Endothelial cell of umbilical vein (primary cell): ENCODE results near the gene CPLX1. TPM values are rescaled to one million over a fixed set of nuclear protein-coding genes. Genes with fewer than 3 reads are reported as not detected.

Experiments used
- BruUV-seq: library from RNA; stranded (reverse); fragments of 400-500 nt; replicated peaks from 2 replicates; lab custom pipeline; 2021; lab: Mats Ljungman, UMichigan
- CTCF ChIA-PET: fragments of 300-600, 350-600 bp; sonication (Branson Sonifier 250); formaldehyde crosslinking; loops from one replicate; lab custom pipeline; 2021; ENCODE audit warnings: antibody characterized with exemption, inconsistent platforms; lab: Charles Lee
- POLR2A ChIA-PET: fragments of 300-600, 350-600 bp; sonication (Branson Sonifier 250); formaldehyde crosslinking; loops from one replicate; lab custom pipeline; 2021; ENCODE audit warnings: antibody characterized with exemption, inconsistent platforms; lab: Charles Lee
- DNase-seq: peaks from one replicate; pipeline ENCODE4 v3.0.0-alpha.2; 2011; ENCODE audit warnings: low read depth, low spot score
- FAIRE-seq: peaks from 2 replicates; lab custom pipeline; 2011; peaks lifted over from hg19 to GRCh38; lab: Jason Lieb, UNC
- H2AFZ ChIP-seq: 2 replicates; pipeline ENCODE4 v1.6.0; 2012; ENCODE audit warnings: low read depth, low read length, control low read depth, inconsistent platforms
- H3K27ac ChIP-seq: 2 replicates; pipeline ENCODE4 v1.5.1; 2011; ENCODE audit warnings: low read depth, mild to moderate bottlenecking, control low read depth, low read length, moderate library complexity; ENCODE audit not compliant: insufficient read depth
- H3K27me3 ChIP-seq, 2 experiments: 2 replicates each; pipeline versions ENCODE4 v1.6.0 to v1.6.1; 2011; ENCODE audit warnings: low read length in 2 of 2, mixed read lengths in 1 of 2; ENCODE audit not compliant: control insufficient read depth in 2 of 2, insufficient read depth in 2 of 2
- H3K36me3 ChIP-seq, 2 experiments: 2 replicates in 1 of 2; 3 replicates in 1 of 2; pipeline ENCODE4 v1.5.1; 2011; ENCODE audit warnings: low read length in 2 of 2, mild to moderate bottlenecking in 1 of 2, moderate library complexity in 1 of 2; ENCODE audit not compliant: control insufficient read depth in 2 of 2, insufficient read depth in 2 of 2; ENCODE audit errors: extremely low read depth in 1 of 2
- H3K4me1 ChIP-seq: 3 replicates; pipeline ENCODE4 v1.5.1; 2011; ENCODE audit warnings: mild to moderate bottlenecking, low read length; ENCODE audit not compliant: control insufficient read depth, insufficient read depth; ENCODE audit errors: extremely low read depth
- H3K4me2 ChIP-seq: 2 replicates; pipeline ENCODE4 v1.6.1; 2011; ENCODE audit warnings: low read length, control low read depth, mixed read lengths; ENCODE audit not compliant: insufficient read depth
- H3K4me3 ChIP-seq, 3 experiments: fragments of 200-600 bp in 1 of 3; sonication (generic), shearing (Covaris generic) in 1 of 3; replicated peaks in 1 of 3; 2 replicates each; pipeline ENCODE4 v1.5.1; 2011 to 2016; ENCODE audit warnings: control low read depth in 3 of 3, low read length in 3 of 3, mild to moderate bottlenecking in 2 of 3, inconsistent platforms in 1 of 3, low read depth in 1 of 3, moderate library complexity in 1 of 3; ENCODE audit not compliant: insufficient read depth in 1 of 3
- H3K79me2 ChIP-seq: 2 replicates; pipeline ENCODE4 v1.6.0; 2012; ENCODE audit warnings: low read length, inconsistent platforms; ENCODE audit not compliant: control insufficient read depth, insufficient read depth
- H3K9ac ChIP-seq: replicated peaks from 2 replicates; pipeline ENCODE3; 2011; ENCODE audit warnings: low read length, control low read depth; ENCODE audit not compliant: insufficient read depth; ENCODE audit errors: extremely low read depth
- H3K9me1 ChIP-seq: replicated peaks from 3 replicates; pipeline ENCODE4 v1.6.0; 2011; ENCODE audit warnings: mild to moderate bottlenecking, low read length; ENCODE audit not compliant: control insufficient read depth, insufficient read depth; ENCODE audit errors: extremely low read depth
- H3K9me3 ChIP-seq: replicated peaks from 2 replicates; pipeline ENCODE4 v1.5.1; 2012; ENCODE audit warnings: low read length, inconsistent platforms; ENCODE audit not compliant: control insufficient read depth, insufficient read depth
- H4K20me1 ChIP-seq: replicated peaks from 2 replicates; pipeline ENCODE3; 2011; ENCODE audit warnings: mild to moderate bottlenecking, low read length; ENCODE audit not compliant: control insufficient read depth, insufficient read depth; ENCODE audit errors: extremely low read depth
- CTCF ChIP-seq, 2 donors: IDR thresholded peaks; 1 replicate in 1 of 2; 2 replicates in 1 of 2; pipeline ENCODE4 v1.5.1; 2011; ENCODE audit warnings: low read length in 2 of 2, mild to moderate bottlenecking in 2 of 2, moderate library complexity in 2 of 2, control low read depth in 1 of 2, inconsistent platforms in 1 of 2, low read depth in 1 of 2; ENCODE audit not compliant: insufficient read depth in 1 of 2; ENCODE audit errors: extremely low read depth in 1 of 2
- EZH2 ChIP-seq: IDR thresholded peaks from 2 replicates; pipeline ENCODE4 v1.6.1; 2012; ENCODE audit warnings: borderline replicate concordance, low read depth, mild to moderate bottlenecking, moderate library complexity, low read length, inconsistent platforms; ENCODE audit not compliant: severe bottlenecking
- FOS ChIP-seq: IDR thresholded peaks from 2 replicates; pipeline ENCODE4 v1.6.1; 2011; ENCODE audit warnings: mild to moderate bottlenecking, low read length, moderate library complexity, borderline replicate concordance; ENCODE audit not compliant: insufficient read depth
- GATA2 ChIP-seq: IDR thresholded peaks from 2 replicates; pipeline ENCODE4 v1.7.0; 2011; ENCODE audit warnings: low read depth, mild to moderate bottlenecking, moderate library complexity, mixed read lengths, low read length; ENCODE audit not compliant: insufficient read length, insufficient read depth
- JUN ChIP-seq: IDR thresholded peaks from 2 replicates; pipeline ENCODE4 v1.6.1; 2011; ENCODE audit warnings: borderline replicate concordance, low read depth; ENCODE audit not compliant: insufficient read length, insufficient read depth
- MAX ChIP-seq: IDR thresholded peaks from 2 replicates; pipeline ENCODE4 v1.6.1; 2011; ENCODE audit not compliant: insufficient read depth, insufficient read length
- MYC ChIP-seq: IDR thresholded peaks from one replicate; pipeline ENCODE4 v1.6.1; 2011; ENCODE audit warnings: mild to moderate bottlenecking, low read depth, low read length
- POLR2A ChIP-seq: IDR thresholded peaks from 2 replicates; pipeline ENCODE4 v1.6.1; 2012; ENCODE audit warnings: low read depth, mild to moderate bottlenecking, control low read depth, low read length
- POLR2AphosphoS5 ChIP-seq: IDR thresholded peaks from 2 replicates; pipeline ENCODE4 v1.6.1; 2012; ENCODE audit warnings: low read depth, mild to moderate bottlenecking, control low read depth, low read length, moderate library complexity; ENCODE audit not compliant: insufficient read depth
- dilution Hi-C: fragments of 300-500 bp; cut with MboI; formaldehyde crosslinking; loops from one replicate; pipeline ENCODE4 v1.15.0; 2019; ENCODE audit warnings: low sequenced_read_pairs; ENCODE audit not compliant: extremely low pct_ligation_motif_present
- intact Hi-C: fragments of 100-400 bp; cut with micrococcal nuclease; formaldehyde crosslinking; loops from one replicate; pipeline ENCODE4 v1.10.0; 2022
- polyA plus RNA-seq, 4 experiments: library from polyadenylated mRNA; depleted of rRNA in 3 of 4; stranded (reverse) in 3 of 4; unstranded in 1 of 4; fragments of >200 nt; gene quantifications; 2 replicates each; pipeline versions ENCODE4 v1.2.1 to v1.2.3, GENCODE V29; 2011 to 2012; ENCODE audit warnings: missing spikeins in 1 of 4
- total RNA-seq: library from RNA; stranded (reverse); gene quantifications from 2 replicates; pipeline ENCODE4 v1.2.3, GENCODE V29; 2021

CPLX1 gene
- total and polyA plus RNA-seq, 2 donors (not counting 3 experiments of a cell fraction or from before 2014, with no cell fraction given): 1.0 to 1.8 TPM

GRCh38 chr4:829761-830600, 4.1 kb upstream of the CPLX1 start:
- dilution Hi-C loops: no loop called here
- POLR2A ChIA-PET: no interaction called here
- Histone ChIP-seq H3K4me1 (no peaks in the 10 kb centered on the region), H3K36me3 (no peaks in the 10 kb centered on the region), H3K27me3 (peaks cover 12 to 15% of the 10 kb centered on the region in 2 experiments), H3K4me3 (no peak overlapping the region), H3K9me3 (no peaks in the 10 kb centered on the region), H3K79me2 (no peaks in the 10 kb centered on the region), H2AFZ (no peak overlapping the region), H3K9ac (no peak overlapping the region), H4K20me1 (no peaks in the 10 kb centered on the region), H3K27ac (no peak overlapping the region), H3K4me2 (no peak overlapping the region), H3K9me1 (no peaks in the 10 kb centered on the region)
- CTCF ChIA-PET: interaction anchor here (0.9 kb wide), 1 partner anchor 43 kb away, joined by 3 read pairs; no protein-coding TSS in a partner anchor
- no TSS peak for BruUV-seq
- no peak for TF ChIP-seq MAX
- TF ChIP-seq MYC: no peak
- no peak for TF ChIP-seq CTCF (IDR thresholded peaks at IDR 0.05; ENCODE audit: extremely low read depth in 1 of 2, insufficient read depth in 1 of 2, low read depth in 1 of 2, low read length in 2 of 2)
- TF ChIP-seq FOS: no peak
- no peak for TF ChIP-seq JUN
- no peak for TF ChIP-seq POLR2A
- TF ChIP-seq GATA2: no peak
- no peak for TF ChIP-seq EZH2
- TF ChIP-seq POLR2AphosphoS5: no peak
- FAIRE-seq: no peak
- DNase-seq: no peak
- intact Hi-C loops: loop anchor here (5.0 kb wide), 1 partner anchor 48 kb away; no protein-coding TSS in a partner anchor
